ENCODE data around the gene C5orf22.
"Not testable (repeated sequence)": the region's sequence is repeated elsewhere in the genome, so short reads cannot be mapped to it uniquely, and the experiment has no call there.

The C5orf22 gene

GRCh38 chr5:31553863-31554262, 21.8 kb downstream of the C5orf22 start:
- no peak for TF ChIP-seq CTCF (IDR thresholded peaks at IDR 0.05; ENCODE audit: extremely low read depth, missing control alignments)
- DNase-seq (ENCODE audit: low spot score): no peak

GRCh38 chr5:31554552-31554951, 22.5 kb downstream of the C5orf22 start:
- DNase-seq (ENCODE audit: low spot score): no peak
- no peak for TF ChIP-seq CTCF (IDR thresholded peaks at IDR 0.05; ENCODE audit: extremely low read depth, missing control alignments)

GRCh38 chr5:31556461-31556860, 24.4 kb downstream of the C5orf22 start:
- no peak for TF ChIP-seq CTCF (IDR thresholded peaks at IDR 0.05; ENCODE audit: extremely low read depth, missing control alignments)
- no peak for DNase-seq (ENCODE audit: low spot score)

GRCh38 chr5:31559942-31560341, 27.8 kb downstream of the C5orf22 start:
- TF ChIP-seq CTCF (IDR thresholded peaks at IDR 0.05; ENCODE audit: extremely low read depth, missing control alignments): no peak
- no peak for DNase-seq (ENCODE audit: low spot score)

- no peak for DNase-seq (ENCODE audit: low spot score)
- TF ChIP-seq CTCF (IDR thresholded peaks at IDR 0.05; ENCODE audit: extremely low read depth, missing control alignments): no peak
Measured at GRCh38 chr5:31561946-31562345, 29.8 kb downstream of the C5orf22 start.

GRCh38 chr5:31563216-31563615, 31.1 kb downstream of the C5orf22 start:
- no peak for TF ChIP-seq CTCF (IDR thresholded peaks at IDR 0.05; ENCODE audit: extremely low read depth, missing control alignments)
- no peak for DNase-seq (ENCODE audit: low spot score)

- DNase-seq (ENCODE audit: low spot score): not testable (repeated sequence)
Measured at GRCh38 chr5:31566362-31566761, 34.3 kb downstream of the C5orf22 start.

GRCh38 chr5:31568302-31568835, 36.3 kb downstream of the C5orf22 start:
- DNase-seq (ENCODE audit: low spot score): no peak
- TF ChIP-seq CTCF (IDR thresholded peaks at IDR 0.05; ENCODE audit: extremely low read depth, missing control alignments): no peak
